Neuron (in vitro differentiated cells): Measurements from ENCODE around the gene ULK2.

ENCODE experiments used
- H2AFZ ChIP-seq: one replicate; pipeline ENCODE4 v1.6.1; 2013; ENCODE audit warnings: low read depth, mild to moderate bottlenecking, inconsistent platforms, low read length, moderate library complexity
- H3K27me3 ChIP-seq: one replicate; pipeline ENCODE4 v1.6.1; 2013; ENCODE audit warnings: low read length; ENCODE audit not compliant: insufficient read depth
- H3K36me3 ChIP-seq: one replicate; pipeline ENCODE4 v1.6.1; 2013; ENCODE audit warnings: low read length; ENCODE audit not compliant: insufficient read depth
- H3K4me1 ChIP-seq: one replicate; pipeline ENCODE4 v1.6.1; 2013; ENCODE audit warnings: low read length; ENCODE audit not compliant: insufficient read depth
- H3K4me3 ChIP-seq: 2 replicates; pipeline ENCODE4 v1.5.1; 2013; ENCODE audit warnings: mild to moderate bottlenecking, low read length, moderate library complexity
- H3K9me3 ChIP-seq: one replicate; pipeline ENCODE4 v1.6.1; 2013; ENCODE audit warnings: low read length

Gene ULK2

DNA sequence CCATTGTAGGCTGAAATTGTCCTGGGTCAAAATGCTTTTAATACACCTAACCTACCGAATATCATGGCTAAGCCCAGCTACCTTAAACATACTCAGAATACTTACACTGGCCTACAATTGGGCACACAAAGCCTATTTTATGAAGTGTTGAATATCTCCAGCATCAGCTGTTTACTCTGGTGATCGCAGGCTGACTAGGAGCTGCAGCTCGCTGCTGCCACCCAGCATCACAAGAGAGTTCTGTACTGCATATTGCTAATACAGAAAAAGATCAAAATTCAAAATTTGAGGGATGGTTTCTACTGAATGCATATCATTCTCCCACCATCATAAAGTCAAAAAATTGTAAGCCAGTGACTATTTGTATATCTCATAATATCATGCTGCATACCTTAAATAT, 55.3 kb downstream of the ULK2 start:
- H3K36me3 ChIP-seq = peaks cover 14% of the 10 kb centered on the region
- H3K9me3 ChIP-seq = no peaks in the 10 kb centered on the region
- no peak overlapping the region for H3K4me3 ChIP-seq
- no peak overlapping the region for H2AFZ ChIP-seq
- H3K4me1 ChIP-seq = no peaks in the 10 kb centered on the region
- H3K27me3 ChIP-seq = no peaks in the 10 kb centered on the region

GRCh38 chr17:19805006-19805405, 62.7 kb downstream of the ULK2 start:
- H3K36me3 ChIP-seq = peaks cover 11% of the 10 kb centered on the region
- no peaks in the 10 kb centered on the region for H3K9me3 ChIP-seq
- no peak overlapping the region for H3K4me3 ChIP-seq
- no peak overlapping the region for H2AFZ ChIP-seq
- no peaks in the 10 kb centered on the region for H3K27me3 ChIP-seq
- H3K4me1 ChIP-seq = no peaks in the 10 kb centered on the region

- Histone ChIP-seq H3K27me3 (no peaks in the 10 kb centered on the region), H2AFZ (no peak overlapping the region), H3K36me3 (peaks cover 29% of the 10 kb centered on the region), H3K4me3 (no peak overlapping the region), H3K4me1 (no peaks in the 10 kb centered on the region), H3K9me3 (peaks cover 13% of the 10 kb centered on the region)
These were observed 67.2 kb downstream of the ULK2 start for GRCh38 chr17:19800571-19800970.

GRCh38 chr17:19799796-19800195, 67.9 kb downstream of the ULK2 start:
- H3K4me1 ChIP-seq = no peaks in the 10 kb centered on the region

DNA sequence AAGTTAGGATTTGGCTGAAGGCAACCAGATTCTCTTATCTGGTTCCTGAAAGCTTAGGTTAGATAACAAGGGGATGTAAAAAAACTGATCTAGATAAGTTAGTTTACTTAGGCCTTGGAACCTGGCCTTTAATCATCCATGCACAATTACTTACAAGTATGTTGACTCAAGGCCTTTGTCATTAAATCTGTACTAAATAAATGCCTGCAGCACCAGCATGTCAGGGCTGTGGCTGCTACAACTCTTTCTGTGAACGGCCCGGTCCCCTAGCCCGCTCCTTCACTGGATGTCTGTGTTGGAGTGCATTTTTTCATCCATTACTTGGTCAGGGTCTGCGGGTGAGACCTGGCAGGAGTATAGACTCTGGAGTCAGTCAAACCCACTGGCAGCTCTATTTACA, 71.3 kb downstream of the ULK2 start:
- Histone ChIP-seq H3K4me3 (no peak overlapping the region), H3K4me1 (no peaks in the 10 kb centered on the region), H3K27me3 (no peaks in the 10 kb centered on the region), H2AFZ (no peak overlapping the region), H3K36me3 (peaks cover 36% of the 10 kb centered on the region), H3K9me3 (peaks cover 30% of the 10 kb centered on the region)

More at GRCh38 chr17:19799796-19800195, 67.9 kb downstream of the ULK2 start:
- H3K27me3 ChIP-seq = no peaks in the 10 kb centered on the region
- H2AFZ ChIP-seq = no peak overlapping the region
- no peak overlapping the region for H3K4me3 ChIP-seq
- H3K36me3 ChIP-seq = peaks cover 32% of the 10 kb centered on the region
- peaks cover 19% of the 10 kb centered on the region for H3K9me3 ChIP-seq

- Histone ChIP-seq H3K9me3 (peaks cover 27% of the 10 kb centered on the region), H3K4me1 (no peaks in the 10 kb centered on the region), H3K36me3 (peaks cover 36% of the 10 kb centered on the region), H3K4me3 (no peak overlapping the region), H3K27me3 (no peaks in the 10 kb centered on the region), H2AFZ (no peak overlapping the region)
These were observed 75.7 kb downstream of the ULK2 start for GRCh38 chr17:19791918-19792550.

- peaks cover 15% of the 10 kb centered on the region for H3K36me3 ChIP-seq
- no peak overlapping the region for H2AFZ ChIP-seq
- H3K4me3 ChIP-seq = no peak overlapping the region
- H3K4me1 ChIP-seq = no peaks in the 10 kb centered on the region
- H3K27me3 ChIP-seq = no peaks in the 10 kb centered on the region
- H3K9me3 ChIP-seq = peaks cover 1% of the 10 kb centered on the region
These were observed 79.9 kb downstream of the ULK2 start for GRCh38 chr17:19787733-19788357.

- Histone ChIP-seq H3K9me3 (no peaks in the 10 kb centered on the region), H3K4me1 (no peaks in the 10 kb centered on the region), H3K27me3 (no peaks in the 10 kb centered on the region), H3K36me3 (peaks cover 16% of the 10 kb centered on the region), H2AFZ (no peak overlapping the region), H3K4me3 (no peak overlapping the region)
These were observed 81.9 kb downstream of the ULK2 start for GRCh38 chr17:19785854-19786253.

DNA sequence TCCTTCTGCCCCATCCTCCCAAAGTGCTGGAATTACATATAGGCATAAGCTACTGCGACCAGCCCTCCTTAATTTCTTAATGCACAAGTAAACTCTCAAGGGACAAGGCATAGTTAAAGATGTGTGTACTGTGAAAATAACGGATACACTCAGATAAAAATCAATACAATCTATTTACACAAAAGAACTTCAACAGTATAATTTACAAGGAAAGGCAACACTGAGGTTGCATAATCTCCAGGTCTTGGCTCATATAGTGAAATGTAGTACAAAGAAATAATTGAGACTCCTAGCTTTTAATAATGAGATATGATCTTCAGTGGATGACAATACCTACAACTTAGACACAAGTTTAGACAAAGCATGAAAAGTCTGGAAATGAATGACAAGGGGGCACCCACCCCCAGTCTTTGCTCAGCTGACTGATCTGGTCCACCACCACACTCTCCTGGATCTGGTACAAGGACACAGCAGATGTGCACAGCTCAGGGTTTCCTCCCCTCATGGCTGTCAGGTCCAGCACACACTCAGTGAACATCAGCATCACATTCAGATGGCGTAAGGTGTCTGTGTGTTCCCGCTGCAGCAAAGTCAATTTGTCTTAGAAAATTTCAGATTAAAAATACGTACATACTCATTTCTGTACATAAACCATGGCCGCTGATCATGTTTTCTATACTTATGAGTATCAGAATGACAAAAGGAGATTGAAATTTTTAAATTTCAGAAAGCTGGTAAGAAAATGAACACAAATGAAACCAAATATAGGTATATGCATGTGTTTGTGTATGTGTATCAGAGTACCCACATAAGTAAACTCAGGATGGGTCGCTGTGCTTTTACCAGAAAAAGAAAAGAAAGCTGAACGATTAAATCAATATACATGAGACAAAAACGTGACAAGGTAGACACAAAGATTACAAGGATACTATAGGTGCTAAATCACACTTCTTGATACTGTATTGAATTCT, 86.0 kb downstream of the ULK2 start:
- Histone ChIP-seq H3K27me3 (no peaks in the 10 kb centered on the region), H3K9me3 (no peaks in the 10 kb centered on the region), H3K4me3 (no peak overlapping the region), H3K36me3 (peaks cover 6% of the 10 kb centered on the region), H2AFZ (no peak overlapping the region), H3K4me1 (no peaks in the 10 kb centered on the region)

- Histone ChIP-seq H3K4me1 (no peaks in the 10 kb centered on the region), H3K4me3 (no peak overlapping the region), H3K27me3 (no peaks in the 10 kb centered on the region), H3K9me3 (no peaks in the 10 kb centered on the region), H3K36me3 (peaks cover 12% of the 10 kb centered on the region), H2AFZ (no peak overlapping the region)
These were observed 86.9 kb downstream of the ULK2 start for GRCh38 chr17:19780846-19781245.

DNA sequence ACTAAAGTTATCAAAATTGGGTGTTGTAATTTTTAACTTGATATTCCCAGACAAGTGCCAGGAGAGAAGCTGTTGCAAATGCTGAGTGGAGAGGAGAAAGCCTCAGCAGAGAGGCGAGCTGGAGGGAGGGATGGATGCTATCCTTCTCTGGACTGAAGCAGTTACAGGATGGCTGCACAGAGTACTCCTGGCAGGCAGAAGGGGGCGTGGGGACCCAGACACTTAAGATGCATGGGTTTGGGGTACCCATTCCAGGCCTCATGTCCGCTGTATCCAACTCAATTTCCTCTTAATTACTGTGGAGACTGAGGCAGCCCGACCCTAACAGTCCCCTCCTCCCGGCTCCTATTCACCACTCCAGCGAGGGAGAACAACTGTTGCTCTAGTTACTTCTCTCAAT, 94.2 kb downstream of the ULK2 start:
- H3K4me3 ChIP-seq = no peak overlapping the region
- H3K36me3 ChIP-seq = peaks cover 8% of the 10 kb centered on the region
- H3K4me1 ChIP-seq = no peaks in the 10 kb centered on the region
- no peaks in the 10 kb centered on the region for H3K9me3 ChIP-seq
- no peaks in the 10 kb centered on the region for H3K27me3 ChIP-seq
- no peak overlapping the region for H2AFZ ChIP-seq

DNA sequence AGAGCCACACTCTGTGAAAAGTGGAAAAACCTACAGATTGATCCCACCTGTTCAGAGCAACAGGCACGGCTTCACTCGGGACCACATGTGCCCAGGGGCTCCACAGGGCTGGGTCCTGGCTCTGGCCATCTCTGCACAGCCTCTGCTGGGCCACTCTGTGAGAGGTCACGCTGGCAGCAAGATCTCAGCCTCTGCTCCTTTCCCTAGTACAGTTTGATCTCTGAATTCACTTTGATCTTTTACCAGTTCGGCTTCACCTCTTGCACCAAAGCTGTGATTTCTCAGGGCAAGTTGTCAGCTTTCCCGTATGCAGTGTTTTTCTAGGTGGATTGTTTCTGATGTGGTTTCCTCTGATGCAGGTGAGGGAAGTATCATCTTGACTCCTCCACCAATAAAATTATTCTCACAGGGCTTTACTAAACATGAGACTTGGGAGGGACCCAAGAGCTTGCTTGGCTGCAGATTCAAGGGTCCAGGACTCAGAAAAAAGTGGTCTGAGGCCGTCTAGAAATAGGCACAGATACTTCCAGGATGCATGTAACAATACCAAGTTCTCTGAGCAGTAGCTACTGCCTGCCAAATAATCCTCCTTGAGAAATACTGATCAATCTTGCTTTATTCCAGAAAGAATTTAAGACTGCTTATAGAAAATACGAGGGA, 95.6 kb downstream of the ULK2 start:
- Histone ChIP-seq H2AFZ (no peak overlapping the region), H3K9me3 (no peaks in the 10 kb centered on the region), H3K4me3 (no peak overlapping the region), H3K4me1 (no peaks in the 10 kb centered on the region), H3K27me3 (no peaks in the 10 kb centered on the region), H3K36me3 (peaks cover 8% of the 10 kb centered on the region)
